Stomach (tissue), 4 donors: Measurements from ENCODE around the gene PKD1.

Source experiments
- CTCF ChIP-seq, 7 experiments: fragments of 450-650 bp in 4 of 7; fragments of 200-600 bp in 3 of 7; sonication (generic) in 3 of 7; IDR thresholded peaks; one replicate each; pipeline ENCODE4 v1.5.1; 2016 to 2019; ENCODE audit warnings: antibody characterized with exemption in 7 of 7, control low read depth in 2 of 7, mild to moderate bottlenecking in 1 of 7
- EP300 ChIP-seq: sonication (generic); formaldehyde crosslinking; IDR thresholded peaks from one replicate; pipeline ENCODE4 v1.6.1; 2017; ENCODE audit warnings: antibody characterized with exemption

GRCh38 chr16:2154533-2155090, 18.9 kb upstream of the PKD1 start:
- TF ChIP-seq EP300 = no peak
- TF ChIP-seq CTCF (IDR thresholded peaks at IDR 0.05) = no peak
